ENCODE measurements around the gene KRTAP10-8.

- TF ChIP-seq POLR2A (IDR thresholded peaks at IDR 0.05) = no peak
- TF ChIP-seq CTCF (IDR thresholded peaks at IDR 0.05) = no peak
Observed at GRCh38 chr21:44614961-44615391, 3.1 kb downstream of the KRTAP10-8 start.
